ENCODE measurements around the gene CCDC40. TPM values are rescaled to one million over a fixed set of nuclear protein-coding genes. Genes with fewer than 3 reads are reported as not detected.

The CCDC40 gene
- total and polyA plus RNA-seq, 2 of the 13 experiments (the other 11 are each of a cell fraction or from before 2014, with no cell fraction given): 4.1 to 5.5 TPM

DNA sequence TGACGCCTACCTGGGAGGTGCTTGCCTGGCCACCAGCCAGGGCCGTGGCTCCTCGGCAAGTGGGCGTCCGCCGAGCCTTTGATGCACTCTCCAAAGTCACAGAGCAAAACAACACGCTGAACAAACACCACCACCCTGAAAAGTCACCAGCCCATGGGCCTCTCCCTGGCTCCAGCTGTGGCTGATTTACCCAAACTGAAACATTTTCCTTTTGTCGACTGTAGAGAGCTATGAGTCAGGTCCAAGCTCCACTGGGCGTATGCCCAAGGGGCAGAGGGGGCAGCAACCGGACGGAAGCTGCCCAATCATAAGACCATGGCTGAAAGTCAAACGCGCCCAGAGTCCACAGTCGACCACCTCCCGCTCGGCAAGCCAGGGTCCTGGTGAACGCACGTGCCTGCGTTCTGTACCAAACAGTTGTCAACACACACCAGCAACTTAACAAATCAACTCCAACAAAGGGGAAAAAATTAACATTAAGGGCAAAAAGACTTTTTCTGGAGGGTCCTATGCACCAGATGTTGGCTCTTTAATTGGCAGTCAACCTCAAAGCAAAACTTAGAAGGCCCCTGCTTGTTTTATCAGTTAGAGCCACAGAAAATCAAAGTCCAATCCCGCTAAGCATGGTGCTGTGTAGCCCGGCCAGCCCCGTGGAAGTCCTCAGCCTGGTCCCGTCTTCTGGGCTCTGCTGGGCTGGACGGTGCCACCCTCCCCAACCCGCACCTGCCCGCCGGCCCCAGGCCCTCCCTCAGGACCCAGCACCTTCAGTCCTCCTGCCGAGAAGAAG, 48.1 kb upstream of the CCDC40 start:
- no peaks in the 10 kb centered on the region for H3K9me3 ChIP-seq (ENCODE audit: low read length)
- BruUV-seq (replicated peaks): no TSS peak
- peak overlapping the region; percentile 73 for H3K9ac ChIP-seq (ENCODE audit: insufficient read depth, low read depth, low read length)
- H3K79me2 ChIP-seq (ENCODE audit: insufficient read depth, low read length): peaks cover 11% of the 10 kb centered on the region
- no peaks in the 10 kb centered on the region for H4K20me1 ChIP-seq (ENCODE audit: insufficient read depth, low read length)
- H3K36me3 ChIP-seq (replicated peaks in 1 of 2; ENCODE audit: control insufficient read depth in 1 of 2, insufficient read depth in 2 of 2, low read length in 2 of 2): no peaks in the 10 kb centered on the region
- FAIRE-seq: peak; percentile 96
- in situ Hi-C loops (cut with HindIII; ENCODE audit: extremely low pct_ligation_motif_present, low pct_unique_long_range_greater_than_20kb) (no loop called here), intact Hi-C loops (cut with micrococcal nuclease; ENCODE audit: unreplicated experiment) (loop anchor here (1.0 to 5.0 kb wide), 3 partner anchors 57 to 246 kb away; no protein-coding TSS in a partner anchor)
- ChIA-PET POLR2A (interaction anchor here (0.9 to 10.9 kb wide), 21 partner anchors 12 to 249 kb away, joined by 3 to 333 read pairs (median 5); partner anchors contain the start of genes CBX4 and CBX8), CTCF (ENCODE audit: low intra/inter-chr PET ratio, low total read pairs) (no interaction called here)
- H3K4me3 ChIP-seq (replicated peaks in 1 of 3; ENCODE audit: insufficient read depth in 1 of 3, low read depth in 2 of 3, low read length in 3 of 3): peak overlapping the region; percentile 6 to 64 (median 52); a peak in 4 of 6 replicates
- peak overlapping the region; percentile 90 for H3K27ac ChIP-seq (ENCODE audit: extremely low read length, insufficient read depth, low read length)
- peak overlapping the region; percentile 88 for H3K4me2 ChIP-seq (ENCODE audit: low read depth, low read length)
- H3K4me1 ChIP-seq (ENCODE audit: insufficient read depth, low read length): peaks cover 92% of the 10 kb centered on the region
- H2AFZ ChIP-seq (ENCODE audit: low read length): no peak overlapping the region
- peak; percentile 60 for ATAC-seq
- DNase-seq (ENCODE audit: low spot score): peak; percentile 99
- H3K27me3 ChIP-seq (ENCODE audit: control insufficient read depth in 1 of 2, insufficient read depth in 2 of 2, low read length in 2 of 2): no peaks in the 10 kb centered on the region
- 0% methylated on average over 23 of the region's 28 CpGs for WGBS (ENCODE audit: low lambda C conversion rate)
- TF ChIP-seq ZKSCAN8 (CRISPR knock-in tag; IDR thresholded peaks at IDR 0.05; ENCODE audit: borderline replicate concordance): peak; percentile 92
- TF ChIP-seq ZNF17 (CRISPR knock-in tag; IDR thresholded peaks at IDR 0.05): no peak
- TF ChIP-seq GZF1 (CRISPR knock-in tag; IDR thresholded peaks at IDR 0.05): peak; percentile 63; the same call in 1 of the 2 replicates
- TF ChIP-seq ZNF841 (CRISPR knock-in tag; IDR thresholded peaks at IDR 0.05; ENCODE audit: borderline replicate concordance): no peak
- TF ChIP-seq ZSCAN21 (CRISPR knock-in tag; IDR thresholded peaks at IDR 0.05; ENCODE audit: borderline replicate concordance): peak; percentile 79
- TF ChIP-seq, protein P1, sequence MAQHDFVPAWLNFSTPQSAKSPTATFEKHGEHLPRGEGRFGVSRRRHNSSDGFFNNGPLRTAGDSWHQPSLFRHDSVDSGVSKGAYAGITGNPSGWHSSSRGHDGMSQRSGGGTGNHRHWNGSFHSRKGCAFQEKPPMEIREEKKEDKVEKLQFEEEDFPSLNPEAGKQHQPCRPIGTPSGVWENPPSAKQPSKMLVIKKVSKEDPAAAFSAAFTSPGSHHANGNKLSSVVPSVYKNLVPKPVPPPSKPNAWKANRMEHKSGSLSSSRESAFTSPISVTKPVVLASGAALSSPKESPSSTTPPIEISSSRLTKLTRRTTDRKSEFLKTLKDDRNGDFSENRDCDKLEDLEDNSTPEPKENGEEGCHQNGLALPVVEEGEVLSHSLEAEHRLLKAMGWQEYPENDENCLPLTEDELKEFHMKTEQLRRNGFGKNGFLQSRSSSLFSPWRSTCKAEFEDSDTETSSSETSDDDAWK (CRISPR knock-in tag; IDR thresholded peaks at IDR 0.05): no peak
- peak; percentile 95 for TF ChIP-seq ARNTL (CRISPR knock-in tag; IDR thresholded peaks at IDR 0.05)
- TF ChIP-seq FOSL2 (CRISPR knock-in tag; IDR thresholded peaks at IDR 0.05): peak; percentile 95
- TF ChIP-seq HMGXB4 (CRISPR knock-in tag; IDR thresholded peaks at IDR 0.05; ENCODE audit: borderline replicate concordance in 1 of 2, low read depth in 1 of 2): peak; percentile 30 to 95; a peak in 3 of 4 replicates
- TF ChIP-seq TEAD3 (CRISPR knock-in tag; optimal IDR thresholded peaks at IDR 0.05; ENCODE audit: borderline replicate concordance): peak; percentile 89
- TF ChIP-seq ZNF737 (CRISPR knock-in tag; IDR thresholded peaks at IDR 0.05; ENCODE audit: borderline replicate concordance): no peak; the same call in 1 of the 2 replicates
- TF ChIP-seq TAF1 (CRISPR knock-in tag; IDR thresholded peaks at IDR 0.05): peak; percentile 81; the same call in 1 of the 2 replicates
- TF ChIP-seq, protein P2, sequence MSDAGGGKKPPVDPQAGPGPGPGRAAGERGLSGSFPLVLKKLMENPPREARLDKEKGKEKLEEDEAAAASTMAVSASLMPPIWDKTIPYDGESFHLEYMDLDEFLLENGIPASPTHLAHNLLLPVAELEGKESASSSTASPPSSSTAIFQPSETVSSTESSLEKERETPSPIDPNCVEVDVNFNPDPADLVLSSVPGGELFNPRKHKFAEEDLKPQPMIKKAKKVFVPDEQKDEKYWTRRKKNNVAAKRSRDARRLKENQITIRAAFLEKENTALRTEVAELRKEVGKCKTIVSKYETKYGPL (CRISPR knock-in tag; IDR thresholded peaks at IDR 0.05): 0 out of 2 replicates have a peak, but pooled peaks have one; percentile 6
- peak; percentile 90; the same call in 1 of the 2 replicates for TF ChIP-seq NFATC3 (CRISPR knock-in tag; IDR thresholded peaks at IDR 0.05)
- no peak; the same call in 1 of the 2 replicates for TF ChIP-seq ZNF782 (CRISPR knock-in tag; IDR thresholded peaks at IDR 0.05; ENCODE audit: borderline replicate concordance)
- peak; percentile 69 for TF ChIP-seq ZNF441 (CRISPR knock-in tag; IDR thresholded peaks at IDR 0.05; ENCODE audit: borderline replicate concordance)
- TF ChIP-seq ZNF33A (CRISPR knock-in tag; IDR thresholded peaks at IDR 0.05; ENCODE audit: borderline replicate concordance): no peak
- no peak for TF ChIP-seq NAIF1 (CRISPR knock-in tag; IDR thresholded peaks at IDR 0.05; ENCODE audit: borderline replicate concordance)
- TF ChIP-seq ZNF746 (CRISPR knock-in tag; IDR thresholded peaks at IDR 0.05): no peak; the same call in 1 of the 2 replicates
